Testis (tissue), 3 donors: ENCODE data around the gene MEGF6. TPM values are rescaled to one million over a fixed set of nuclear protein-coding genes. Genes with fewer than 3 reads are reported as not detected.
A peak's percentile ranks its signal among the peaks of the same experiment; 100 is the strongest.

Source experiments
- DNase-seq: peaks from one replicate; pipeline ENCODE4 v3.0.0-alpha.2; 2019
- H3K27ac ChIP-seq, 2 donors: fragments of 200-600 bp; sonication (generic); one replicate each; pipeline ENCODE4 v1.5.1; 2019
- H3K27me3 ChIP-seq: fragments of 200-600 bp; sonication (generic); one replicate; pipeline ENCODE4 v1.5.1; 2019
- H3K36me3 ChIP-seq: fragments of 200-600 bp; sonication (generic); one replicate; pipeline ENCODE4 v1.5.1; 2017; ENCODE audit warnings: low read depth; ENCODE audit errors: missing control alignments
- H3K4me1 ChIP-seq: fragments of 200-600 bp; sonication (generic); one replicate; pipeline ENCODE4 v1.5.1; 2019
- H3K4me3 ChIP-seq, 2 donors: fragments of 200-600 bp; sonication (generic); one replicate each; pipeline ENCODE4 v1.5.1; 2017 to 2019
- H3K9me3 ChIP-seq: fragments of 200-600 bp; sonication (generic); one replicate; pipeline ENCODE4 v1.5.1; 2017
- CTCF ChIP-seq, 3 experiments: fragments of 450-650 bp in 2 of 3; fragments of 200-600 bp in 1 of 3; sonication (generic) in 1 of 3; IDR thresholded peaks; one replicate each; pipeline ENCODE4 v1.5.1; 2016 to 2019; ENCODE audit warnings: antibody characterized with exemption in 3 of 3, mild to moderate bottlenecking in 2 of 3, moderate library complexity in 1 of 3
- POLR2A ChIP-seq: fragments of 450-650 bp; IDR thresholded peaks from one replicate; pipeline ENCODE4 v1.6.1; 2017; ENCODE audit warnings: antibody characterized with exemption, mild to moderate bottlenecking, moderate library complexity
- WGBS, 2 donors: methylation state at CpG; one replicate each; pipeline ENCODE4 v1.1.5; 2018; 5-methylcytosine and 5-hydroxymethylcytosine counted together
- intact Hi-C: fragments of 100-400 bp; cut with DNase I; formaldehyde crosslinking; loops from one replicate; pipeline ENCODE4 v1.15.1; 2023; ENCODE audit warnings: low total_unique reads
- polyA plus RNA-seq: library from polyadenylated mRNA; stranded (reverse); fragments of 350-450 nt; fragmentation: Illumina TruSeq; extraction: RNeasy Lipid Tissue Mini Kit (QIAGEN cat#74804); gene quantifications from one replicate; pipeline ENCODE4 v1.2.3, GENCODE V29; 2014; ENCODE audit warnings: low read depth, low replicate concordance; ENCODE audit not compliant: insufficient read depth
- total RNA-seq, 2 donors: library from RNA; depleted of rRNA; stranded (reverse); fragments of >200 nt; gene quantifications; one replicate each; pipeline ENCODE4 v1.2.3, GENCODE V29; 2016

Gene MEGF6
- total and polyA plus RNA-seq, 3 donors from 2014 or later, result 9.0 to 26.4 (median 16.1) TPM

DNA sequence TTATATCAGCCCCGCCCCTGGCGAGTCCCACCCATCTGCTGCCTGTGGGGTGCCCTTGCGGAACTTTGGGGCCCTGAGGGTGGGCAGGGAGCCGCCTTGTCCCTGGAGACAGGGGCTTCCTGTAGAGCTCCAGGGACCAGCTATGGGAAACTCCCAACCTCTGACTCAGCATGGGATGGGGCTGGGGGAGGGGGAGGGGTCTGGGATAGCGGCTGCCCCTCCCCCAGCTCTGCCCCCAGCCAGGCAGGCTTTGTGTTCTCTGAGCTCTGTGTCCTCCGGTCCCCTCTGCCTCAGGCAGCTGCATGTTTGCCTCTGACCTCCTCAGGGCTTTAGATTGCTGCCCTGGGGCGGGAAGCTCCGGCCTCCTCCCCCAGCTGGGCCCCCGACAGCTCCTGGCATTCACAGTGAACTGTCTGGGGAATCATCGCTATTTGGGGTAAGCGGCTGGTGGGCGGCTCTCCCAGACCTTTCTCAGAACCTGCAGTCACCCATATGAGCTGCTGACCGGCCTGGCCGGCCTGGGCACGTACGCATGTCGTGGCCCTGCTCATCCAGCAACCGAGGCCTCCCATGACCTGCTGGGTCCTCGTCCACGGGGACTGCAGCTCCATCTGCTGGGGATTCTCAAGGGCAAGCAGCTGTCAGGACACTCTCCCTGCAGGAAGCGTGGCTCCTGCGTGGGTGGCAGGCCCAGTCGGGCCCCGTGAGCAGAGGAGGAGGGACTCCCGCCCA is 139.8 kb downstream of the MEGF6 start:
- no peak for TF ChIP-seq POLR2A
- TF ChIP-seq CTCF (IDR thresholded peaks at IDR 0.05), result peak in 1 of 3 experiments; percentile 31
- Histone ChIP-seq H3K9me3 (no peaks in the 10 kb centered on the region), H3K4me3 (no peak overlapping the region), H3K27me3 (no peaks in the 10 kb centered on the region), H3K27ac (peak overlapping the region; percentile 6 to 36), H3K4me1 (peaks cover 11% of the 10 kb centered on the region), H3K36me3 (no peaks in the 10 kb centered on the region)
- intact Hi-C loops, result no loop called here
- DNase-seq, result peak; percentile 70
- WGBS, 2 donors, result 46% methylated on average over 23 of the region's 25 CpGs; no CpG with 5 or more reads in 1 of the 2 donors

DNA sequence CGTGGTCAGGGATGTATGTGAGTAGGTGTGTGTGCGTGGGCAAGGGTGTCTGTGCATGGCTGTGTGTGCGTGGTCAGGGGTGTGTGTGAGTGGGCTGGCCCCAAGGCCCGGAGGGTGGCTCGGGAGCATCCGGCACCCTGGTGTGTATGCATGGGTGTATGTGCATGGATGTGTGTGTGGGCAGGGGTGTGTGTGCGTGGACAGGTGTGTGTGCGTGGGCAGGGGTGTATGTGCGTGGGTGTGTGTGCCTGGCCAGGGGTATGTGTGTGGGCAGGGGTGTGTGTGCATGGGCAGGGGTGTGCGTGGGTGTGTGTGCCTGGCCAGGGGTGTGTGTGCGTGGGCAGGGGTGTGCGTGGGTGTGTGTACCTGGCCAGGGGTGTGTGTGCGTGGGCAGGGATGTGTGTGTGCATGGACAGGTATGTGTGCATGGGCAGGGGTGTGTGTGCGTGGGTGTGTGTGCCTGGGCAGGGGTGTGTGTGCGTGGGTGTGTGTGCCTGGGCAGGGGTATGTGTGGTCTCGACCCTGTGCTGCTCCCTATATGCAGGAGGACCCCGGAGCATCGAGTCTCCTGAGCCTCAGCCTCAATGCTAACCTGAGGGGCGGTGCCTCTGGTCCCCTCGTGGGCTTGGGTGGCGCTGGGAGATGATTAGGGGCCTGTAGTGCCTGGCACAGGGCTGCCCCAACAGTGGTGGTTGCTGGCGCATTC is 140.5 kb downstream of the MEGF6 start:
- H3K36me3 ChIP-seq, result no peaks in the 10 kb centered on the region
- no peak for DNase-seq
- peaks cover 16% of the 10 kb centered on the region for H3K4me1 ChIP-seq
- H3K27me3 ChIP-seq, result no peaks in the 10 kb centered on the region
- intact Hi-C loops, result no loop called here
- peak overlapping the region in 1 of 2 donors; percentile 36 for H3K27ac ChIP-seq
- 85 to 87% methylated on average over 22 of the region's 22 CpGs for WGBS, 2 donors
- no peaks in the 10 kb centered on the region for H3K9me3 ChIP-seq
- H3K4me3 ChIP-seq, result no peak overlapping the region
- TF ChIP-seq POLR2A, result no peak

DNA sequence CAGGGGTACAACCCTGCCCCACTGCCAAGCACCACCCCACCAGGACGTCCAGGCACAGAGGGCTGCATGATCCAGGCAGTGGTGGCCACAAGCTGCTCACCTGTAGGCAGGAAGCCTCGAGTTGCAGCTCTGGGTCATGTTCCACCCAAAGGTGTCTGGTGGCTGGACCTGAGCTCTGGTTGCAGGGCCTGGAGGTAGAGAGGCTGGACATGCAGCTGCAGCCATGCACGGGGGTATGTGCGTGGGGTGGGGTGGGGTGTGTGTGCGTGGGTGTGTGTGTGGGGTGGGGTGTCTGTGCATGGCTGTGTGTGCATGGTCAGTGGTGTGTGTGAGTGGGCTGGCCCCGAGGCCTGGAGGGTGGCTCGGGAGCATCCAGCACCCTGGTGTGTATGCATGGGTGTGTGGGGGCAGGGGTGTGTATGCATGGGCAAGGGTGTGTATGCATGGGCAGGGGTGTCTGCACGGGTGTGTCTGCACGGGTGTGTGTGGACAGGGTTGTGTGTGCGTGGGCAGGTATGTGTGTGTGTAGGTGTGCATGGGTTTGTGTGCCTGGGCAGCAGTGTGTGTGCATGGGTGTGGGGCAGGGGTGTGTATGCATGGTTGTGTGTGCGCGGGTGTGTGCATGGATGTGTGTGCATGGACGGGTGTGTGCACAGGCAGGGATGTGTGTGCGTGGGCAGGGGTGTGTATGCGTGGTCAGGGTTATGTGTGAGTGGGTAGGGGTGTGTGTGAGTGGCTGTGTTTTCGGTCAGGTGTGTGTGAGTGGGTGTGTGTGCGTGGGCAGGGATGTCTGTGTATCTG is 141.3 kb downstream of the MEGF6 start:
- Histone ChIP-seq H3K36me3 (no peaks in the 10 kb centered on the region), H3K4me1 (peaks cover 17% of the 10 kb centered on the region), H3K27me3 (no peaks in the 10 kb centered on the region), H3K4me3 (no peak overlapping the region), H3K9me3 (no peaks in the 10 kb centered on the region), H3K27ac (no peak overlapping the region)
- intact Hi-C loops, result no loop called here
- no peak for DNase-seq
- 86 to 91% methylated on average over 16 to 17 of the region's 17 CpGs for WGBS, 2 donors
- no peak for TF ChIP-seq CTCF (IDR thresholded peaks at IDR 0.05)

GRCh38 chr1:3469104-3469848 is 142.0 kb downstream of the MEGF6 start:
- H3K27me3 ChIP-seq, result no peaks in the 10 kb centered on the region
- peaks cover 17% of the 10 kb centered on the region for H3K4me1 ChIP-seq
- intact Hi-C loops, result no loop called here
- no peak overlapping the region for H3K27ac ChIP-seq
- no peak overlapping the region for H3K4me3 ChIP-seq
- 91 to 94% methylated on average over 4 to 29 of the region's 31 CpGs for WGBS, 2 donors
- H3K36me3 ChIP-seq, result no peaks in the 10 kb centered on the region
- TF ChIP-seq CTCF (IDR thresholded peaks at IDR 0.05), result no peak
- TF ChIP-seq POLR2A, result no peak
- no peak for DNase-seq
- H3K9me3 ChIP-seq, result no peaks in the 10 kb centered on the region
